Activated CD4-positive, CD25-positive, alpha-beta regulatory T cell (primary cell): Measurements from ENCODE around the gene MSRB3.
"Not testable (repeated sequence)": the region's sequence is repeated elsewhere in the genome, so short reads cannot be mapped to it uniquely, and the experiment has no call there.

Experiments
- DNase-seq, 4 experiments: peaks; one replicate each; lab custom pipeline; 2025; lab: John Stamatoyannopoulos, UW

Gene MSRB3

GRCh38 chr12:65292241-65292640, 13.8 kb downstream of the MSRB3 start:
- DNase-seq: no peak

- no peak for DNase-seq
Measured at GRCh38 chr12:65293735-65294134, 15.3 kb downstream of the MSRB3 start.

- no peak for DNase-seq
Measured at GRCh38 chr12:65294641-65295262, 16.3 kb downstream of the MSRB3 start.

- no peak for DNase-seq
Measured at GRCh38 chr12:65296508-65297265, 18.2 kb downstream of the MSRB3 start.

- DNase-seq: no peak
Measured at GRCh38 chr12:65300097-65300496, 21.6 kb downstream of the MSRB3 start.

GRCh38 chr12:65300679-65301349, 22.3 kb downstream of the MSRB3 start:
- no peak for DNase-seq

GRCh38 chr12:65302891-65303290, 24.4 kb downstream of the MSRB3 start:
- no peak for DNase-seq

GRCh38 chr12:65305346-65305950, 27.0 kb downstream of the MSRB3 start:
- DNase-seq: no peak

- no peak for DNase-seq
Measured at GRCh38 chr12:65306366-65307168, 28.1 kb downstream of the MSRB3 start.

GRCh38 chr12:65307169-65307501, 28.7 kb downstream of the MSRB3 start:
- no peak for DNase-seq

GRCh38 chr12:65308006-65308405, 29.5 kb downstream of the MSRB3 start:
- DNase-seq: no peak

- no peak for DNase-seq
Measured at GRCh38 chr12:65308601-65309071, 30.2 kb downstream of the MSRB3 start.

- no peak for DNase-seq
Measured at GRCh38 chr12:65311260-65311659, 32.8 kb downstream of the MSRB3 start.

GRCh38 chr12:65313719-65314317, 35.3 kb downstream of the MSRB3 start:
- DNase-seq: no peak

- not testable (repeated sequence) for DNase-seq
Measured at GRCh38 chr12:65315238-65315637, 36.8 kb downstream of the MSRB3 start.

- DNase-seq: no peak
Measured at GRCh38 chr12:65318186-65318685, 39.8 kb downstream of the MSRB3 start.

GRCh38 chr12:65319688-65320200, 41.3 kb downstream of the MSRB3 start:
- DNase-seq: no peak

- no peak for DNase-seq
Measured at GRCh38 chr12:65323070-65323469, 44.6 kb downstream of the MSRB3 start.

GRCh38 chr12:65324056-65324455, 45.6 kb downstream of the MSRB3 start:
- DNase-seq: no peak

GRCh38 chr12:65324551-65324950, 46.1 kb downstream of the MSRB3 start:
- no peak for DNase-seq

- DNase-seq: no peak
Measured at GRCh38 chr12:65325183-65325582, 46.7 kb downstream of the MSRB3 start.
